WERI-Rb-1 (cell line): ENCODE measurements around the gene PPARGC1A.

Experiments
- DNase-seq: peaks from one replicate; pipeline ENCODE4 v3.0.0-alpha.2; 2020
- H3K27ac ChIP-seq: fragments of 250-450 bp; sonication (Bioruptor Pico); 2 replicates; pipeline ENCODE4 v1.5.1; 2020; ENCODE audit warnings: mild to moderate bottlenecking, moderate library complexity
- H3K27me3 ChIP-seq: fragments of 250-450 bp; sonication (Bioruptor Pico); 2 replicates; pipeline ENCODE4 v1.5.1; 2021; ENCODE audit warnings: mild to moderate bottlenecking, low read depth, moderate library complexity; ENCODE audit not compliant: insufficient read depth, severe bottlenecking
- H3K36me3 ChIP-seq: fragments of 250-450 bp; sonication (Bioruptor Pico); 2 replicates; pipeline ENCODE4 v1.5.1; 2020; ENCODE audit warnings: mild to moderate bottlenecking, moderate library complexity
- H3K4me3 ChIP-seq: 2 replicates; pipeline ENCODE4 v1.5.1; 2011; ENCODE audit warnings: low read depth, mild to moderate bottlenecking, control low read depth, low read length
- H3K9me3 ChIP-seq: fragments of 250-450 bp; sonication (Bioruptor Pico); 2 replicates; pipeline ENCODE4 v1.5.1; 2021; ENCODE audit warnings: mild to moderate bottlenecking, moderate library complexity; ENCODE audit not compliant: severe bottlenecking
- TF ChIP-seq, protein P1 (sequence below): IDR thresholded peaks from 2 replicates; pipeline ENCODE4 v1.5.1; 2011; ENCODE audit warnings: low read depth, mild to moderate bottlenecking, control low read depth, inconsistent platforms, low read length

PPARGC1A gene

DNA sequence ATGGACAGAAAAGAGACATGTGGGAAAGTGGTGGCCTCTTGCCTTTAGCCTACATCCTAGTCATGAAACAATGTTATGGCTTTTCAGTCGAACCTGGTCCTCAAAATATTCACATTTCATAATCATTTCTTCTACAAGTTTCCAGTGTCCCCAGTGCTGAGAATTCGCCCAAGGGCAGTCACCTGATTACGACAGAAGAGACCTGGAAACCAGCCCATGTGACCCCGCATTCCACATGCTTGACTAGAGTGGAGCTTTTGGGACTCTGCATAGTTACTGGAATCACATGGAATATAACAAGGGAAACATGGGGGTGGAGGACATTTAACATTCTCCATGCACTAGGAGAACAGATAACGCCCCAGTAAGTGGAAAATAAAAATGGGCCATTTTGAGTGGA lies 100.1 kb downstream of the PPARGC1A start:
- no peaks in the 10 kb centered on the region for H3K27me3 ChIP-seq
- no peaks in the 10 kb centered on the region for H3K9me3 ChIP-seq
- H3K4me3 ChIP-seq: no peak overlapping the region
- DNase-seq: no peak
- TF ChIP-seq, protein P1, sequence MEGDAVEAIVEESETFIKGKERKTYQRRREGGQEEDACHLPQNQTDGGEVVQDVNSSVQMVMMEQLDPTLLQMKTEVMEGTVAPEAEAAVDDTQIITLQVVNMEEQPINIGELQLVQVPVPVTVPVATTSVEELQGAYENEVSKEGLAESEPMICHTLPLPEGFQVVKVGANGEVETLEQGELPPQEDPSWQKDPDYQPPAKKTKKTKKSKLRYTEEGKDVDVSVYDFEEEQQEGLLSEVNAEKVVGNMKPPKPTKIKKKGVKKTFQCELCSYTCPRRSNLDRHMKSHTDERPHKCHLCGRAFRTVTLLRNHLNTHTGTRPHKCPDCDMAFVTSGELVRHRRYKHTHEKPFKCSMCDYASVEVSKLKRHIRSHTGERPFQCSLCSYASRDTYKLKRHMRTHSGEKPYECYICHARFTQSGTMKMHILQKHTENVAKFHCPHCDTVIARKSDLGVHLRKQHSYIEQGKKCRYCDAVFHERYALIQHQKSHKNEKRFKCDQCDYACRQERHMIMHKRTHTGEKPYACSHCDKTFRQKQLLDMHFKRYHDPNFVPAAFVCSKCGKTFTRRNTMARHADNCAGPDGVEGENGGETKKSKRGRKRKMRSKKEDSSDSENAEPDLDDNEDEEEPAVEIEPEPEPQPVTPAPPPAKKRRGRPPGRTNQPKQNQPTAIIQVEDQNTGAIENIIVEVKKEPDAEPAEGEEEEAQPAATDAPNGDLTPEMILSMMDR: no peak
- H3K27ac ChIP-seq: no peak overlapping the region
- H3K36me3 ChIP-seq: no peaks in the 10 kb centered on the region

DNA sequence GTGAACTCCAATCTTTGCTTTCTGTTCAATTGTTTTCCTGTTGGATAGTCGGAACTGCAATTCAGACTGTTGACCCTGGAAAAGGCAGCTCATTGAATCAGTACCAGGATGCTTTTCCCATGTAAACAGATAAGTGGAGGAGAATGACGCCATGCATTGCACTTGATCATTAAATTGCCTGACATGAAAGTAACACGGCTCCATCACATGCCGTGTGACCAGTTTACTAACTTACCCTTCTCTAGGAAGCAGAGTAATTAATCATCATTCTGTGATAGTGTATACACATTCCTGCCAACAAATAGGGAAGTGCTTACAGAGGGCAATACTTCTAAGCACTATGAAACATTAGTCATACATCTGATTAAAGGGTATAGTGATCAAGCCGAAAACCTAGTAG lies 101.4 kb downstream of the PPARGC1A start:
- H3K4me3 ChIP-seq: no peak overlapping the region
- H3K36me3 ChIP-seq: no peaks in the 10 kb centered on the region
- no peak for DNase-seq
- H3K27me3 ChIP-seq: no peaks in the 10 kb centered on the region
- TF ChIP-seq, protein P1: no peak
- H3K27ac ChIP-seq: no peak overlapping the region
- peaks cover 2% of the 10 kb centered on the region for H3K9me3 ChIP-seq

DNA sequence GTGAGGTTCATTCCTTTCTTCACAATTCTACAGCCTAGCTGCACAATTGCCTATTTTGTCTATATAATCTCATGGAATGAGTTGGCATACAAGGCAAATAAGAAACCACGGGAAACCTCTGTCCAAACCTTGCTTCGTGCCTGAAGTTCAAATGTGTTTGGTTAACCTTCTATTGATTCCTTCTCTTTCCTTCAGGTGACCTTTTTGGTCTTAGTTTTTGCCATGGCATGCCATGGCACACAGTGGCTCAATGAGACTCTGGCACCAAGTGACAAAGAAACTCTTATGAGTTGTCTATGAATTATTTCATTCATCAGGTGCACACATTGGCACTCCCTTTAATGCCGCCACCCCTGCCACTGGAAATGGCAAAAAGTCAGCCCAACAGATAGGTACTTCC lies 101.8 kb downstream of the PPARGC1A start:
- Histone ChIP-seq H3K4me3 (no peak overlapping the region), H3K9me3 (peaks cover 2% of the 10 kb centered on the region), H3K27ac (no peak overlapping the region), H3K27me3 (no peaks in the 10 kb centered on the region), H3K36me3 (no peaks in the 10 kb centered on the region)
- TF ChIP-seq, protein P1: no peak
- no peak for DNase-seq

DNA sequence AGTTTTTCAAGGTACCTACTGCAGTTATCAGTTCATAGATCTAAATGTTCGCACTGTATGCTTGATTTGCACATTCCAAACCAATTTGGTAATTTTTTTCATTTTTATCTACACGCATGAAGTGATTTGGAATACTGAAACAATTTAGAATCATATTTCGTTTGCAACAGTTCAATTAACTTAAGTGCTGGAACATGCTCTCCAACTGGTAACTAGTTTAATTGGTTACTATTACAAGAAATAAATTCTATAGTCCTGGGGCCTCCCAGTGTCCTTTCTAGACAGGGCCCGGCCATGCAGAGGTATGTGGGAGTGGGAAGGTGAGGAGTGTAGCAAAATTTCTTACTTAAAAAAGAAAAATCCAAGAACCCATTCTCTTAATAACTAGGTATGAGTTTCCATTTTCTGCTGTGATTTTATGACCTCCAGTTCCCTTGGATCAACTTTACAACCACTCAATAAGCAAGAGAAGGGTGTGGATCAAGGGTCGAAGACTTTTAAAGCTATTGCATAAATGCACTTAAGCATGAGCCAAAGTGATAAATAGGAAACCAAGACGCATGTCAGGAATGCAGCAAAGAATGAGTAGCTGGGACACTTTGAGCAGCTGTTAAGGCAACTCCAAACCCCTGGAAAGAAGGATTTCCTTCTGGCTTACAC lies 106.9 kb downstream of the PPARGC1A start:
- no peak for DNase-seq
- TF ChIP-seq, protein P1: no peak
- no peaks in the 10 kb centered on the region for H3K36me3 ChIP-seq
- no peaks in the 10 kb centered on the region for H3K27me3 ChIP-seq
- peaks cover 2% of the 10 kb centered on the region for H3K9me3 ChIP-seq
- no peak overlapping the region for H3K4me3 ChIP-seq
- no peak overlapping the region for H3K27ac ChIP-seq

DNA sequence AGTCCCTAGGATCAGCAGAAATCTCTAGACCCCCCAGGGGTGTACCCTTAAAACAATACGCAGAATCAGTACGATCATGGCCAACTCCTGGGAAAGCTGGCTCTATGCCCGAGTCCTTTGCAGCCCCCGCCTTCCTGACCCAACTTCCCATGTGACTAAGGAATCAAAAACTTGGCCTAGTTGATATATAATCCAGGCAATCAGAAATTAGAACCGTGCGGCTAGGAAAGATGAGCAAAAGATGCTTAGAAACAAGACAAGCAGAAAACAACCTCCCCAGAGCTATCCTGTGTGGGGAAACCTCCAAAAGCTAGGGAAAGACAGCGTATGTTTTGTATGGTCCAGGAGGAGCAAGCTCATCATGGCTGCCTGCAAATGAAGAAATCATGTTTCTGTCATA lies 110.0 kb downstream of the PPARGC1A start:
- no peak for DNase-seq
- Histone ChIP-seq H3K36me3 (no peaks in the 10 kb centered on the region), H3K9me3 (peaks cover 2% of the 10 kb centered on the region), H3K27me3 (no peaks in the 10 kb centered on the region), H3K4me3 (no peak overlapping the region), H3K27ac (no peak overlapping the region)
- TF ChIP-seq, protein P1: no peak

DNA sequence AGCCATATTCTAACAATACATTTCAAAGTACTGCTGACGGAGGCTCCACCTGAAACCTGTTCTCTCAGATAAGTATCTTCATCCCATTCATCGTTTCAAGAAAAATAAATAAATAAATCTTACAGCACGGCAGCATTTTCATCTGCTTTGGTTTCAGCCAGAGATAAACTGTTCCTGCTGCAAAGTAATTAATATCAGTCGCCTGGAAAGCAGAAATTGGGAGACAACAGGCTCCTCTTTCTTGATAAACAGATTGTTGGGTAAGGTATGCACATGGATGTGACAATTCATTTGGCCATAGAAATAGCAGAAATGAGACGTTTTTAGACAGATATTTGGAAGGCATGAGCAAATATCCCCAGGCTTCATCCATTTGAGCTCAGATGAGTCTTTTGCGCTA lies 110.4 kb downstream of the PPARGC1A start:
- Histone ChIP-seq H3K9me3 (peaks cover 2% of the 10 kb centered on the region), H3K27ac (no peak overlapping the region), H3K27me3 (no peaks in the 10 kb centered on the region), H3K36me3 (no peaks in the 10 kb centered on the region), H3K4me3 (no peak overlapping the region)
- DNase-seq: no peak
- TF ChIP-seq, protein P1: no peak
